Measurements from ENCODE around the gene TBPL1. TPM values are rescaled to one million over a fixed set of nuclear protein-coding genes. Genes with fewer than 3 reads are reported as not detected.

Gene TBPL1
- total and polyA plus RNA-seq, 9 of the 15 experiments (the other 6 are each of a cell fraction or from before 2014, with no cell fraction given) = 78.1 to 152 (median 107) TPM

DNA sequence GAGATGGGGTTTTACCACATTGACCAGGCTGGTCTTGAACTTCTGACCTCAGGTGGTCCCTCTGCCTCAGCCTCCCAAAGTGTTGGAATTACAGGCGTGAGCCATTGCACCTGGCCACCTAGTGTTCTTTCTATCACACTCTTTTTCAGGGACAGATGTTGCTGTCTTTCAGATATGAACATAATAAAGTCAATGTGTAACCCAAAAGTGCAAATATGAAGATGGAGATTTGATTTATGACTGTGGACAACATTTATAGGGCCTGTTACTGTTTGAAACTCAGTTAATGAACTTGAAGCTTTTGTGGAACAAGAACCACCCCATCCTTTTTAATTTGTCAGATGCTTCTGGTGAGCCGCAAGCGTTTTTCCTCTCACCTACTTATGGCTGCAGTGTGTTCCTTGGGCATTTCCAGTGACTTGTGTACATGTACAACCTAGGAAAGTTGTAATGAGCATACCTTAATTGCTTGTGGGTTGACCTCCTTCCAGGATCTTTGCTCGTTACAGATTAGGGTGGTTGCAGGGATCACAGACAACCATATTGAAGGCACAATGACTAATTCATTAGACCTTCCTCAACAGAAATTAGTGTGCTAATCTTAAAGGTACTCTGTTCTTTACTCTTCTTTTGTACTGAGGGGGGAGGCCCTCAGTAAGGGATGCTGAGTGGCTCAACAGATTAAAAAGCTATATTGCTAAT is 6.8 kb downstream of the TBPL1 start:
- H3K4me1 ChIP-seq (replicated peaks in 1 of 2; ENCODE audit: control insufficient read depth in 2 of 2, insufficient read depth in 2 of 2, low read length in 2 of 2) = peaks cover 22 to 52% of the 10 kb centered on the region in 2 experiments
- peak overlapping the region; percentile 87 for H3K27ac ChIP-seq (ENCODE audit: extremely low read depth, low read depth, low read length)
- no peaks in the 10 kb centered on the region for H3K9me1 ChIP-seq (ENCODE audit: control insufficient read depth, insufficient read depth, low read length)
- ChIA-PET POLR2A (interaction anchor here (0.5 kb wide), 1 partner anchor 110 kb away, joined by 3 read pairs; no protein-coding TSS in a partner anchor), CTCF (ENCODE audit: low intra/inter-chr PET ratio) (interaction anchor here (0.6 to 0.7 kb wide), 2 partner anchors 13 to 122 kb away, joined by 3 read pairs; no protein-coding TSS in a partner anchor)
- WGBS (ENCODE audit: insufficient coverage, low coverage, missing lambda C conversion rate) = 25% methylated on average over 4 of the region's 4 CpGs
- H3K9ac ChIP-seq (ENCODE audit: insufficient read depth in 1 of 2, low read depth in 2 of 2, low read length in 2 of 2) = peak overlapping the region in 1 of 2 experiments; percentile 29; a peak in 1 of 4 replicates
- FAIRE-seq (peak; percentile 26), DNase-seq (ENCODE audit: extremely low read depth in 1 of 4, low spot score in 3 of 4) (peak; percentile 29 to 74 (median 46)), ATAC-seq (peak; percentile 2)
- no peaks in the 10 kb centered on the region for H4K20me1 ChIP-seq (replicated peaks; ENCODE audit: control insufficient read depth, insufficient read depth, low read length)
- H3K27me3 ChIP-seq (ENCODE audit: control insufficient read depth in 2 of 2, insufficient read depth in 2 of 2, low read length in 2 of 2) = no peaks in the 10 kb centered on the region
- H3K4me2 ChIP-seq (ENCODE audit: insufficient read depth, low read length) = peak overlapping the region; percentile 67
- in situ Hi-C loops (cut with MboI) (no loop called here), intact Hi-C loops (cut with micrococcal nuclease) (loop anchor here (10.0 kb wide), 1 partner anchor 1225 kb away; the partner anchor contains the start of gene MYB)
- H3K9me3 ChIP-seq (replicated peaks; ENCODE audit: control insufficient read depth, insufficient read depth, low read depth, low read length) = no peaks in the 10 kb centered on the region
- H2AFZ ChIP-seq (ENCODE audit: low read depth, low read length) = no peak overlapping the region
- no peak overlapping the region for H3K4me3 ChIP-seq
- peaks cover 32% of the 10 kb centered on the region for H3K36me3 ChIP-seq (ENCODE audit: control insufficient read depth, insufficient read depth, low read length)
- H3K79me2 ChIP-seq (ENCODE audit: control insufficient read depth, insufficient read depth, low read length) = peaks cover 98% of the 10 kb centered on the region
- BruUV-seq (replicated peaks) = no TSS peak
- TF ChIP-seq ZNF644 (tag; IDR thresholded peaks at IDR 0.05; ENCODE audit: low read depth) = no peak
- TF ChIP-seq FOXP1 (CRISPR knock-in tag; IDR thresholded peaks at IDR 0.05) = no peak
- no peak for TF ChIP-seq YBX1 (IDR thresholded peaks at IDR 0.05)
- no peak for TF ChIP-seq KDM4B (IDR thresholded peaks at IDR 0.05; ENCODE audit: borderline replicate concordance in 2 of 2, low read depth in 1 of 2)
- no peak for TF ChIP-seq NCOA4 (IDR thresholded peaks at IDR 0.05; ENCODE audit: partially characterized antibody)
- TF ChIP-seq MCM5 (IDR thresholded peaks at IDR 0.05; ENCODE audit: low read depth) = no peak
- peak; percentile 83 for TF ChIP-seq CBFA2T2 (conservative IDR thresholded peaks at IDR 0.05)
- TF ChIP-seq DACH1 (IDR thresholded peaks at IDR 0.05; ENCODE audit: partially characterized antibody) = peak; percentile 84
- TF ChIP-seq, protein P1, sequence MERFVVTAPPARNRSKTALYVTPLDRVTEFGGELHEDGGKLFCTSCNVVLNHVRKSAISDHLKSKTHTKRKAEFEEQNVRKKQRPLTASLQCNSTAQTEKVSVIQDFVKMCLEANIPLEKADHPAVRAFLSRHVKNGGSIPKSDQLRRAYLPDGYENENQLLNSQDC (CRISPR knock-in tag; IDR thresholded peaks at IDR 0.05) = no peak
- TF ChIP-seq ZNF408 (CRISPR knock-in tag; IDR thresholded peaks at IDR 0.05; ENCODE audit: low read depth) = no peak
- no peak for TF ChIP-seq CSDE1 (IDR thresholded peaks at IDR 0.05)
- peak; percentile 67 for TF ChIP-seq JUND (IDR thresholded peaks at IDR 0.05; ENCODE audit: borderline replicate concordance, low read depth, low read length)
- no peak for TF ChIP-seq JUND (tag; IDR thresholded peaks at IDR 0.05; ENCODE audit: borderline replicate concordance, low read depth, low read length)
- TF ChIP-seq NFIC (IDR thresholded peaks at IDR 0.05) = peak; percentile 48; the same call in 1 of the 2 replicates
- peak in 1 of 2 experiments; percentile 33; a peak in 1 of 4 replicates for TF ChIP-seq HDAC1 (IDR thresholded peaks at IDR 0.05)
- TF ChIP-seq ZFP1 (CRISPR knock-in tag; IDR thresholded peaks at IDR 0.05) = no peak
- TF ChIP-seq EGR1 (conservative IDR thresholded peaks at IDR 0.05) = no peak
- TF ChIP-seq, protein P2, sequence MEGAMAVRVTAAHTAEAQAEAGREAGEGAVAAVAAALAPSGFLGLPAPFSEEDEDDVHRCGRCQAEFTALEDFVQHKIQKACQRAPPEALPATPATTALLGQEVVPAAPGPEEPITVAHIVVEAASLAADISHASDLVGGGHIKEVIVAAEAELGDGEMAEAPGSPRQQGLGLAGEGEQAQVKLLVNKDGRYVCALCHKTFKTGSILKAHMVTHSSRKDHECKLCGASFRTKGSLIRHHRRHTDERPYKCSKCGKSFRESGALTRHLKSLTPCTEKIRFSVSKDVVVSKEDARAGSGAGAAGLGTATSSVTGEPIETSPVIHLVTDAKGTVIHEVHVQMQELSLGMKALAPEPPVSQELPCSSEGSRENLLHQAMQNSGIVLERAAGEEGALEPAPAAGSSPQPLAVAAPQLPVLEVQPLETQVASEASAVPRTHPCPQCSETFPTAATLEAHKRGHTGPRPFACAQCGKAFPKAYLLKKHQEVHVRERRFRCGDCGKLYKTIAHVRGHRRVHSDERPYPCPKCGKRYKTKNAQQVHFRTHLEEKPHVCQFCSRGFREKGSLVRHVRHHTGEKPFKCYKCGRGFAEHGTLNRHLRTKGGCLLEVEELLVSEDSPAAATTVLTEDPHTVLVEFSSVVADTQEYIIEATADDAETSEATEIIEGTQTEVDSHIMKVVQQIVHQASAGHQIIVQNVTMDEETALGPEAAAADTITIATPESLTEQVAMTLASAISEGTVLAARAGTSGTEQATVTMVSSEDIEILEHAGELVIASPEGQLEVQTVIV (CRISPR knock-in tag; IDR thresholded peaks at IDR 0.05; ENCODE audit: borderline replicate concordance) = no peak
- no peak for TF ChIP-seq RFX1 (IDR thresholded peaks at IDR 0.05)
- no peak for TF ChIP-seq CTBP1 (IDR thresholded peaks at IDR 0.05; ENCODE audit: borderline replicate concordance)
- no peak for TF ChIP-seq ZNF354B (CRISPR knock-in tag; IDR thresholded peaks at IDR 0.05)
- no peak for TF ChIP-seq ELF4 (CRISPR knock-in tag; IDR thresholded peaks at IDR 0.05)
- no peak for TF ChIP-seq HEY1 (CRISPR knock-in tag; IDR thresholded peaks at IDR 0.05; ENCODE audit: borderline replicate concordance)

All from K562 (cell line).